ENCODE measurements around the gene MUC15. TPM values are rescaled to one million over a fixed set of nuclear protein-coding genes. Genes with fewer than 3 reads are reported as not detected.
"Not testable (repeated sequence)": the region's sequence is repeated elsewhere in the genome, so short reads cannot be mapped to it uniquely, and the experiment has no call there.

MUC15 gene
- total RNA-seq, 1 experiment from 2014 or later, result not detected

DNA sequence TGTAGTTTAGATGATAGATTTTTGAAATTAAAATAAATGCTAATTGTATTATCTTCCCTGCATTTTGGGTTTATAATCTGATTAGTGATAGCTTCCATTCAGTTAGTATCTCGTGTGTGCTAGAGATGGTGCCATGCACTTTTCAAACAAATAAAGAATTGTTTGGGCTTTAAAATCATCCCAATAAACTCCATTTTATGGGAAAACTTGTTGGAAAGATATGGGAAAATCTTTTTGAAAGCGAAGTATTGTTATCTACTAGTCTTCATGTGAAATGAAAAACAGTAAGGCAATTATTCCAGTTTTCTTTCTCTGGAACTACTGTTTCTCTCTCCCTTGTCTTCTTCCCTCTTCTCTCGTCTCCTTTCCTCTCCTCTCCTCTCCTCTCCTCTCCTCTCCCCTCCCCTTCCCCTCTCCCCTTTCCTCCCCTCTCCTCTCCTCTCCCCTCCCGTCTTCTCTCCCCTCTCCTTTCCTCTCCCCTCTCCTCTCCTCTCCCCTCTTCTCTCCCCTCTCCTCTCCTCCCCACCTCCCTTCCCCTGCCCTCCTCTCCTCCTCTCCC is 27.9 kb upstream of the MUC15 start:
- no peak overlapping the region for H3K4me3 Mint-ChIP-seq (ENCODE audit: unreplicated experiment)
- no peaks in the 10 kb centered on the region for H3K27me3 Mint-ChIP-seq (ENCODE audit: insufficient read depth, unreplicated experiment)
- peak overlapping the region; percentile 2 for H3K27ac Mint-ChIP-seq (ENCODE audit: low read depth, unreplicated experiment)
- no TSS peak for BruUV-seq (replicated peaks)
- ChIA-PET CTCF (no interaction called here), POLR2A (no interaction called here)
- peaks cover 6% of the 10 kb centered on the region for H3K4me1 Mint-ChIP-seq (ENCODE audit: insufficient read depth, unreplicated experiment)
- TF ChIP-seq, protein P1, sequence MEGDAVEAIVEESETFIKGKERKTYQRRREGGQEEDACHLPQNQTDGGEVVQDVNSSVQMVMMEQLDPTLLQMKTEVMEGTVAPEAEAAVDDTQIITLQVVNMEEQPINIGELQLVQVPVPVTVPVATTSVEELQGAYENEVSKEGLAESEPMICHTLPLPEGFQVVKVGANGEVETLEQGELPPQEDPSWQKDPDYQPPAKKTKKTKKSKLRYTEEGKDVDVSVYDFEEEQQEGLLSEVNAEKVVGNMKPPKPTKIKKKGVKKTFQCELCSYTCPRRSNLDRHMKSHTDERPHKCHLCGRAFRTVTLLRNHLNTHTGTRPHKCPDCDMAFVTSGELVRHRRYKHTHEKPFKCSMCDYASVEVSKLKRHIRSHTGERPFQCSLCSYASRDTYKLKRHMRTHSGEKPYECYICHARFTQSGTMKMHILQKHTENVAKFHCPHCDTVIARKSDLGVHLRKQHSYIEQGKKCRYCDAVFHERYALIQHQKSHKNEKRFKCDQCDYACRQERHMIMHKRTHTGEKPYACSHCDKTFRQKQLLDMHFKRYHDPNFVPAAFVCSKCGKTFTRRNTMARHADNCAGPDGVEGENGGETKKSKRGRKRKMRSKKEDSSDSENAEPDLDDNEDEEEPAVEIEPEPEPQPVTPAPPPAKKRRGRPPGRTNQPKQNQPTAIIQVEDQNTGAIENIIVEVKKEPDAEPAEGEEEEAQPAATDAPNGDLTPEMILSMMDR (IDR thresholded peaks at IDR 0.05; ENCODE audit: unreplicated experiment), result no peak
- H3K9me3 Mint-ChIP-seq (ENCODE audit: unreplicated experiment), result peaks cover 14% of the 10 kb centered on the region
- DNase-seq (ENCODE audit: unreplicated experiment), result no peak
- intact Hi-C loops (cut with micrococcal nuclease), result no loop called here
- H3K36me3 Mint-ChIP-seq (ENCODE audit: insufficient read depth, unreplicated experiment), result no peaks in the 10 kb centered on the region

- peak; percentile 35 for DNase-seq (ENCODE audit: unreplicated experiment)
- peak overlapping the region; percentile 10 for H3K27ac Mint-ChIP-seq (ENCODE audit: low read depth, unreplicated experiment)
- H3K4me1 Mint-ChIP-seq (ENCODE audit: insufficient read depth, unreplicated experiment), result peaks cover 6% of the 10 kb centered on the region
- intact Hi-C loops (cut with micrococcal nuclease), result no loop called here
- no peak overlapping the region for H3K4me3 Mint-ChIP-seq (ENCODE audit: unreplicated experiment)
- H3K9me3 Mint-ChIP-seq (ENCODE audit: unreplicated experiment), result peaks cover 14% of the 10 kb centered on the region
- no TSS peak for BruUV-seq (replicated peaks)
- CTCF ChIA-PET, result no interaction called here
- H3K27me3 Mint-ChIP-seq (ENCODE audit: insufficient read depth, unreplicated experiment), result no peaks in the 10 kb centered on the region
- POLR2A ChIA-PET, result no interaction called here
- no peaks in the 10 kb centered on the region for H3K36me3 Mint-ChIP-seq (ENCODE audit: insufficient read depth, unreplicated experiment)
- TF ChIP-seq, protein P1 (IDR thresholded peaks at IDR 0.05; ENCODE audit: unreplicated experiment), result no peak
Measured at GRCh38 chr11:26599425-26599824, 27.4 kb upstream of the MUC15 start.

DNA sequence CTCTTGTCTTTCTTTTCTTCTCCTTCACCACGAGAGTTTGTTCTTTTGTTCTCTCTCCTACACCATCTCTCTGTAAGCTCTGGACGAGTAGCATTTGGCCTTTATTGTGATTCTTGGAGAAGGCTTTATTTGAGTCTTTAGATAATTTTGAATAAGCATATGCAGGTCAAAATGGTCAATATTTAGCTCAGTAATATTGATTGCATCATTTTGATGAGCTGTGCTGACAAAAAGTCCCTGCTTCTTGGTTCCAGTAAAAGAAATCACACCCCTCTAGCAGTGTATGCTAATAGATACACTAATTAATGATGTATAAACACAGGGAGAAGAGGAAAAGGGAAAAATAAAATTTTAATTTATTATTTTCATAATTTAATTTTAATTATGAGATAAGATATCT is 25.8 kb upstream of the MUC15 start:
- no peak for DNase-seq (ENCODE audit: unreplicated experiment)
- Mint-ChIP-seq H3K27ac (ENCODE audit: low read depth, unreplicated experiment) (no peak overlapping the region), H3K4me1 (ENCODE audit: insufficient read depth, unreplicated experiment) (peaks cover 6% of the 10 kb centered on the region), H3K4me3 (ENCODE audit: unreplicated experiment) (no peak overlapping the region), H3K9me3 (ENCODE audit: unreplicated experiment) (peaks cover 6% of the 10 kb centered on the region), H3K36me3 (ENCODE audit: insufficient read depth, unreplicated experiment) (no peaks in the 10 kb centered on the region), H3K27me3 (ENCODE audit: insufficient read depth, unreplicated experiment) (no peaks in the 10 kb centered on the region)
- TF ChIP-seq, protein P1 (IDR thresholded peaks at IDR 0.05; ENCODE audit: unreplicated experiment), result no peak
- intact Hi-C loops (cut with micrococcal nuclease), result no loop called here
- no TSS peak for BruUV-seq (replicated peaks)
- ChIA-PET CTCF (no interaction called here), POLR2A (no interaction called here)

- H3K9me3 Mint-ChIP-seq (ENCODE audit: unreplicated experiment); H3K27ac Mint-ChIP-seq (ENCODE audit: low read depth, unreplicated experiment); H3K27me3 Mint-ChIP-seq (ENCODE audit: insufficient read depth, unreplicated experiment); H3K4me3 Mint-ChIP-seq (ENCODE audit: unreplicated experiment); POLR2A ChIA-PET; DNase-seq (ENCODE audit: unreplicated experiment); intact Hi-C loops (cut with micrococcal nuclease); BruUV-seq (replicated peaks); H3K36me3 Mint-ChIP-seq (ENCODE audit: insufficient read depth, unreplicated experiment); H3K4me1 Mint-ChIP-seq (ENCODE audit: insufficient read depth, unreplicated experiment): not testable (repeated sequence)
- CTCF ChIA-PET, result interaction anchor here (0.6 to 1.5 kb wide), 3 partner anchors 18 to 889 kb away, joined by 3 read pairs; no protein-coding TSS in a partner anchor
Measured at GRCh38 chr11:26597049-26597689, 25.1 kb upstream of the MUC15 start.

DNA sequence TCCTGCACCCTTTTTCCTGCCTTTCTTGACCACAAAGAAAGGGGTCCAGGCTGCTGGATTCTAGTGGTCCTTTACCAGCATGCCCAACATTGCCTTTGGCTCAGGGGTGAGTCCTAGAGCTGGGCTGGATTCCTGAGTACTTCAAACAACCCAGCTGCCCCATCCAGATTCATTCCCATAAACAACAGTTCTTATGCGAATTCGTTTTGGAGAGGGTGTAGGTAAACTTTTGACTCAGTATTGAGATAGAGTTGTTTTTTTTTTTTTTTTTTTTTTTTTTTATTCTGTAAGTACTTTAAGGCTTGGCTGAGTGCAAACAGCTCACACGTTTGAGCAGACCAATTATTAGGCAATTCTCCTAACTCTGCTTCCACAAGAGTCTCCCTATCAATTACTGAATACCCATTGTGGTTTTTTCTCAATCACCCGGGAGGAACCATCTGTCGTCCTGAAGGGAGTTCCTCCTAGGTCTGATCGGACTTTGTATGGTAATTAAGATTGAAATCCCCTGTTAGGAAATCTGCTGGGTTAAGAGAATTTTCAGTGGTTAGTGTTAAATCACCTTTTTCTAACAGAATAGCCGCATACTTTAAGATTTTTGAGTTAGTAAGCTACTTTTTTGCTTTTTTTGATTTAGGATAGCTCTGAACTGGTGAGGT is 23.3 kb upstream of the MUC15 start:
- H3K27me3 Mint-ChIP-seq (ENCODE audit: insufficient read depth, unreplicated experiment); H3K27ac Mint-ChIP-seq (ENCODE audit: low read depth, unreplicated experiment); H3K9me3 Mint-ChIP-seq (ENCODE audit: unreplicated experiment); DNase-seq (ENCODE audit: unreplicated experiment); intact Hi-C loops (cut with micrococcal nuclease); BruUV-seq (replicated peaks); H3K36me3 Mint-ChIP-seq (ENCODE audit: insufficient read depth, unreplicated experiment); H3K4me1 Mint-ChIP-seq (ENCODE audit: insufficient read depth, unreplicated experiment); H3K4me3 Mint-ChIP-seq (ENCODE audit: unreplicated experiment): not testable (repeated sequence)
- ChIA-PET CTCF (interaction anchor here (0.7 to 1.0 kb wide), 2 partner anchors 20 to 299 kb away, joined by 3 read pairs; no protein-coding TSS in a partner anchor), POLR2A (interaction anchor here (0.7 to 0.9 kb wide), 2 partner anchors 13 to 46 kb away, joined by 3 read pairs; no protein-coding TSS in a partner anchor)

All from MCF 10A (cell line).